Hematopoietic multipotent progenitor cell treated with erythropoietin and hydrocortisone succinate and interleukin-3 and kit ligand, for 6 days (in vitro differentiated cells): ENCODE results near the gene CFAP77.

Experiments
- DNase-seq: peaks from one replicate; pipeline ENCODE4 v3.0.0-alpha.2; 2015

CFAP77 gene

GRCh38 chr9:132606066-132606465 is 196.1 kb downstream of the CFAP77 start:
- no peak for DNase-seq

- DNase-seq: no peak
Measured at GRCh38 chr9:132609184-132609583, 199.2 kb downstream of the CFAP77 start.

GRCh38 chr9:132609829-132610228 is 199.8 kb downstream of the CFAP77 start:
- DNase-seq: no peak

- no peak for DNase-seq
Measured at GRCh38 chr9:132610661-132611060, 200.7 kb downstream of the CFAP77 start.

- no peak for DNase-seq
Measured at GRCh38 chr9:132614324-132614723, 204.3 kb downstream of the CFAP77 start.

GRCh38 chr9:132615774-132616173 is 205.8 kb downstream of the CFAP77 start:
- no peak for DNase-seq

- no peak for DNase-seq
Measured at GRCh38 chr9:132616725-132617124, 206.7 kb downstream of the CFAP77 start.

- DNase-seq: peak; percentile 15
Measured at GRCh38 chr9:132622159-132622558, 212.1 kb downstream of the CFAP77 start.
